ENCODE data around the gene MIER1. TPM values are rescaled to one million over a fixed set of nuclear protein-coding genes. Genes with fewer than 3 reads are reported as not detected.

Gene MIER1
- total and polyA plus RNA-seq, 9 of the 15 experiments (the other 6 are each of a cell fraction or from before 2014, with no cell fraction given): 13.9 to 34.8 (median 21.5) TPM

- TF ChIP-seq WHSC1 (IDR thresholded peaks at IDR 0.05; ENCODE audit: low read length) (no peak), BHLHE40 (IDR thresholded peaks at IDR 0.05; ENCODE audit: low read length) (no peak), NFRKB (IDR thresholded peaks at IDR 0.05; ENCODE audit: low read depth) (no peak), BCLAF1 (IDR thresholded peaks at IDR 0.05; ENCODE audit: borderline replicate concordance in 1 of 2, control insufficient read depth in 1 of 2, low read depth in 2 of 2, low read length in 1 of 2) (no peak), ZNF609 (CRISPR knock-in tag; IDR thresholded peaks at IDR 0.05; ENCODE audit: borderline replicate concordance) (0 out of 2 replicates have a peak, but pooled peaks have one; percentile 11), U2AF2 (optimal IDR thresholded peaks at IDR 0.05; ENCODE audit: low read depth, low read length) (no peak), ZNF253 (CRISPR knock-in tag; conservative IDR thresholded peaks at IDR 0.05) (no peak), ZBTB43 (CRISPR knock-in tag; IDR thresholded peaks at IDR 0.05) (0 out of 2 replicates have a peak, but pooled peaks have one; percentile 1), THRA (IDR thresholded peaks at IDR 0.05) (no peak), RBM25 (IDR thresholded peaks at IDR 0.05; ENCODE audit: low read depth, low read length, severe bottlenecking) (peak; percentile 97), ZNF699 (CRISPR knock-in tag; IDR thresholded peaks at IDR 0.05; ENCODE audit: insufficient replicate concordance) (no peak), HMG20B (CRISPR knock-in tag; IDR thresholded peaks at IDR 0.05) (no peak), ZNF134 (CRISPR knock-in tag; conservative IDR thresholded peaks at IDR 0.05) (no peak), PBX2 (CRISPR knock-in tag; IDR thresholded peaks at IDR 0.05; ENCODE audit: low read depth) (no peak), PBX2 (tag; conservative IDR thresholded peaks at IDR 0.05; ENCODE audit: low read depth) (no peak)
These were observed 744 bp downstream of the MIER1 start (continued) for GRCh38 chr1:66925558-66925910.

Measured in K562 (cell line).